Stimulated activated CD4-positive, alpha-beta T cell treated with anti-CD3 and anti-CD28 coated beads, Interleukin-1b, Interleukin-23, amount 100 ng/mL, for 24 hours (primary cell): ENCODE measurements around the gene SRGAP3.

Experiments used
- DNase-seq, 4 experiments: peaks; one replicate each; pipeline ENCODE4 v3.0.0-alpha.2; 2020; ENCODE audit warnings: low read depth in 4 of 4, low spot score in 1 of 4

Gene SRGAP3

DNA sequence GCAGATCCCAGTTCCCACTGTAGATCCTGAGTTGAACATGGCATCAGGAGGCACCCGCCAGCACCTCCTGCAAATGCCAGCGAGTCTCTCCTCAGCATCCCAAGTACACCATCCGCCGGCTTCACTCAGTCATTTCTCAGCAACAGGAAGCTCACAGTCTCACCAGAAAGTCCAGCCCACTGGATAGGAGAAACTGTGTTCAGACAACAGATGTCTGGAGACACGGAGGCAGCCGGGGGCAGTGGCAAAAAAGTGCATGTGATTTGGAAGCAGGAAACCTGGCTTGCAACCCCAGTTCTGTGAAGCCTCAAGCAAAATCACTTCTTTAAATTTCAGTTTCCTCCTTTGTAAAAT, 68.7 kb downstream of the SRGAP3 start:
- peak in 2 of 4 experiments; percentile 4 to 8 for DNase-seq

GRCh38 chr3:9179826-9180763, 69.4 kb downstream of the SRGAP3 start:
- DNase-seq = no peak

DNA sequence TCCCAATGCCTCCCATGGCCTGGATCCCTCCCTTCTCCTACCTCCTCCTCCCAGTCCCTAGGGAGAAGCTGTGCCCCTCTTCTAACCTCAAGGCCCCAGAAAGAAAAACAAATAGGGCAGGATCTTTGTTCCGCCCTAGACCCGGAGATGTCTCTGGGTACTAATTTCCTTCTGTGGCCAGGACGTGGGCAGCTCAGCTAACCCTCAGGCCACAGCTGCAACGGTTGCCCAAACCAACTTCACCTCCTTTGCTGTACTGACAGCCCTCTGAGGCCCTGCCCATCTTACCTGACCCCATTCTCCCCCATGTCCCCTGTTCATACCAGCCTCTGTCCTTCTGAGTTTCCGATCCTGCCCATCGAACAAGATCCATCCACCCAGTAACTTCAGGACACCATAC, 70.7 kb downstream of the SRGAP3 start:
- no peak for DNase-seq

GRCh38 chr3:9175421-9175820, 74.0 kb downstream of the SRGAP3 start:
- DNase-seq = no peak

DNA sequence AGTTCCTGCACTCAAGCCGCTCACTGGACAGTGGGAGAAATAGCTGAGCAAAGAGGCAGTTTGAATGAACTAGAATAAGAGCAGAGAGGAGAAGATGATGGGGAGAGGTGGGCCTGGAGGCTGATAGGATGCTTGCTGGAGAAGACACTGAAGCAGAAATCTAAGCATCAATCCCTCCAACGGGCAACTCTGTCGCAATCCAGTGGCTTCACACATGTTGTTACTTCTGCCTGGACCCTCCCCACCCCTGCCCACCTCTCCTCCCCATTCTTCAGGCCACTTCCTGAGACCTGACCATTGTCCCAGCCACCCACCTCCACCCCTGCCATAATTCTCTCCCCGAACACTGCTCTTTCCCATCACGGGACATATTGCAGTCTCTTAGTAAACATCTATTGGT, 76.0 kb downstream of the SRGAP3 start:
- no peak for DNase-seq

DNA sequence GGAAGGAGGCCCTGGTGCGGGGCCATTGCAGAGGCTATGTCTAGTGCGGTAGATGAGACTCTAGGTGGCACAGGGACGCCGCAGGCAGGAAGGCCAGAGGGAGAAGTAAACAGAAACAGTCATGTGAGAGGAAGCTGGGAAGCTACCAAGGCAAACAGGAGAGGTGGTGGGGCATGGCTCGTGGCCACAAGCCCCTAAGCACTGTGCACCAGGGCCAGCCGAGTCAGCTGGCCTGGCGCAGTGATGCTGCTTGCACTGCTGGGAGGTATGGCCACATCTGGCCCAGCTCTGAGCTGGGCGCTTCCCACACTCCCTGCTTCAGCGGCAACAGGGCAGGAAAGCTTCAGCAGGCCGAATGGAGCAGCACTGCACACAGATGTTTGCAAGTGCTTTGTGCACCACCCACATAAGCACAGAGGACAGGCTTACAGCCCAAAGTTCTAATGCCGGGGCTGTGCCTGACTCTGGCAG, 76.6 kb downstream of the SRGAP3 start:
- no peak for DNase-seq

GRCh38 chr3:9170851-9171160, 78.6 kb downstream of the SRGAP3 start:
- DNase-seq = no peak

DNA sequence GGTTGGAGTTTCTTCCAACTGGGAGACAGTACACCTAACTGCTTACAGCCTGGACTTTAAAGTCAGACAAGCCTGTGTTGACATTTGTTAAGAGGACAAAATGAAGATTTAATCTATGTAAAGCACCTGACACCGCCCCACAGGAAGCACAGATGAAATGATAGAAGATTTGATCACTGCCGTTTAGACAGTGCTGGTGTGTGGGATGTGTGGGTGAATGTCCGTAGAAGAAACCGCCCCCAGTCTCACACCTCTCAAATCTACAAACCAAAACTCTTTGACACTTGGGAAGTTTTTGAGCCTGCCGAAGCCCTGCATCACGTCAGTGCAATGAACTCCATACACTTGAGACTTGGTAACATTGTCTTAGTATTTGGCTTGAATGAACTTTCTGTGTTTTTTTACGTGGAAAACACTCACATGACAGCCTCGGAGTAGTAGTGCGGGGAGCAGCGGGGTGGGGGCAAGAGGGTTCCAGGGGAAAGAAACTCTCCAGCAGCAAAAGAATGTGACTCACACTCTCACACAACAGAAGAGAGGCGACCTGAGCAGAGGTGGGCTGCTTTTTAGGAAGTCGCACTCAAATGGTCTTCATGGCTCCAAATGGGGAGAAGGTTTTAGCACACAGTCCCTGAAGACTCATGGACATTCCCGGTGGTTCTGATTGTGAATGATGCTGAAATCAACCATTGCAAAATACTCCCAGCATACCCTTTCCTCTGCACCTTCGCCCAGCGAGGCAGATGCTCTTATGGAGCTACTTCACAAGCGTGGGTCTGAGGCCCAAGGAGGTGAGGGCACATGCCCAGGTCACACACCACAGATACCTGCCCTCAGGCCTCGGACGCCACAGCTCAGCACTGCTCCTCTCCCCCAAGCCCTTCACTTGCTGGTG, 79.2 kb downstream of the SRGAP3 start:
- peak in 2 of 4 experiments; percentile 5 to 10 for DNase-seq

GRCh38 chr3:9169326-9169725, 80.1 kb downstream of the SRGAP3 start:
- no peak for DNase-seq

- DNase-seq = peak in 3 of 4 experiments; percentile 22 to 59 (median 49)
Observed at GRCh38 chr3:9168241-9168741, 81.2 kb downstream of the SRGAP3 start.

DNA sequence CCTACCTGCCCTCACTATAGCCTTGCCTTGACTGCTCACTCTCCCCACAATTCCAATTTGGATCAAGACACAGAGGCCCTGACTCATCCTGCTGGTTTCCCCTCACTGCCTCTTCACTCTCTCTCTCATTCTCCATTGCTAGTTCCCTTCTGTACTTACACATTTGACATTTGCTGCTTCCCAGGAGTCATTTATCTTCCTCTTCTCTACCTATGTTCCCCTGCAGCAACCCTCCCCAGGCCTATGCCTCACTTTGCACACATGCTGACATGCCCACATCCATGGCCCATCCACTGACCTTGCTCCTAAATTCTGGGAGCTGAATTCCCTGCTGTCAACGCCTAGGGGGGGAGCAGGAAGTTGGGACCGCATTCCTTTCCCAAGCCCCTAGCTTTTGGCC, 82.2 kb downstream of the SRGAP3 start:
- no peak for DNase-seq

DNA sequence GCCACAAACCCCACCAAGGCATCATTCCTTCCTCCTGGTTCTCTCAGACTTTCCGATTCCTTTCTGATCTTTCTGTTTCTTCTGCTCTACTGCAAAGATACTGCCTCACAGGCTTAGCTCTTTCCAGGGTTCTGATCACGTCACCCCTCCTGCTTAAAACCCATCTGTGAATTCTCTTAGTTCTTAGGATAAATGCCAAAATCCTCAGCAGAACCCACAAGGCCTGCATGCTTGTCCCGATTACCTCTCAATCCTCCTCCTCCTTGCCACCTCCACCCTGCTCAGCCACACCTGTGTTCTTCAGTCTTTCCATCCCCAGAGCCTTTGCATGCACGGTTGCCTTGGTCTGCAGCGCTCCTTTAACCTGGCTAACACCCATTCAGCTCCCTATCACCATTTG, 84.0 kb downstream of the SRGAP3 start:
- no peak for DNase-seq

- DNase-seq = no peak
Observed at GRCh38 chr3:9163289-9163688, 86.2 kb downstream of the SRGAP3 start.

DNA sequence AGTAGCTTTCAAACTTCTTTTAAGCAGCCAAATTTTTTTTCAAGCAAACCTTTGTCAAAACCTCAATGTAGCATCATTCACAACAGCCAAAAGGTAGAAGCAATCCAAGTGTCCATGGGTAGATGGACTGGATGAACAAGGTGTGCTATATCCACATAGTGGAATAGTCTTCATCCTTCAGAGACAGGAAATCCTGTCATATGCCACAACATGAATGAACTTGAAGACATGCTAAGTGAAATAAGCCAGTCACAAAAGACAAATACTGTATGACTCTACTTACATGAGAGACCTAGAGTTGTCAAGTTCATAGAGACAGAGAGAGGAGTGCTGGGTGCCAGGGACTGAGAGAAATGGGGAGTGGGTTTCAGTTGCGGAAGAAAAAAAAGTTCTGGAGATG, 87.6 kb downstream of the SRGAP3 start:
- DNase-seq = no peak

- DNase-seq = no peak
Observed at GRCh38 chr3:9161298-9161697, 88.1 kb downstream of the SRGAP3 start.

- no peak for DNase-seq
Observed at GRCh38 chr3:9158865-9159630, 90.4 kb downstream of the SRGAP3 start.

GRCh38 chr3:9157651-9158362, 91.6 kb downstream of the SRGAP3 start:
- no peak for DNase-seq

- no peak for DNase-seq
Observed at GRCh38 chr3:9156604-9157003, 92.8 kb downstream of the SRGAP3 start.

- DNase-seq = no peak
Observed at GRCh38 chr3:9155028-9155427, 94.4 kb downstream of the SRGAP3 start.

- DNase-seq = no peak
Observed at GRCh38 chr3:9153904-9154619, 95.4 kb downstream of the SRGAP3 start.
